Hematopoietic multipotent progenitor cell (in vitro differentiated cells): ENCODE results near the gene C1QTNF4. TPM values are rescaled to one million over a fixed set of nuclear protein-coding genes. Genes with fewer than 3 reads are reported as not detected.
A peak's percentile ranks its signal among the peaks of the same experiment; 100 is the strongest.
"Not testable (repeated sequence)": the region's sequence is repeated elsewhere in the genome, so short reads cannot be mapped to it uniquely, and the experiment has no call there.

Experiments used
- DNase-seq, 3 donors: peaks; one replicate each; pipeline ENCODE4 v3.0.0-alpha.2; 2011 to 2015; ENCODE audit warnings: low read depth in 2 of 3, low spot score in 2 of 3
- total RNA-seq: library from RNA; depleted of rRNA; stranded (reverse); fragments of >200 nt; gene quantifications from one replicate; pipeline ENCODE4 v1.2.3, GENCODE V29; 2012

Gene C1QTNF4
- 97.2 TPM for total RNA-seq

DNA sequence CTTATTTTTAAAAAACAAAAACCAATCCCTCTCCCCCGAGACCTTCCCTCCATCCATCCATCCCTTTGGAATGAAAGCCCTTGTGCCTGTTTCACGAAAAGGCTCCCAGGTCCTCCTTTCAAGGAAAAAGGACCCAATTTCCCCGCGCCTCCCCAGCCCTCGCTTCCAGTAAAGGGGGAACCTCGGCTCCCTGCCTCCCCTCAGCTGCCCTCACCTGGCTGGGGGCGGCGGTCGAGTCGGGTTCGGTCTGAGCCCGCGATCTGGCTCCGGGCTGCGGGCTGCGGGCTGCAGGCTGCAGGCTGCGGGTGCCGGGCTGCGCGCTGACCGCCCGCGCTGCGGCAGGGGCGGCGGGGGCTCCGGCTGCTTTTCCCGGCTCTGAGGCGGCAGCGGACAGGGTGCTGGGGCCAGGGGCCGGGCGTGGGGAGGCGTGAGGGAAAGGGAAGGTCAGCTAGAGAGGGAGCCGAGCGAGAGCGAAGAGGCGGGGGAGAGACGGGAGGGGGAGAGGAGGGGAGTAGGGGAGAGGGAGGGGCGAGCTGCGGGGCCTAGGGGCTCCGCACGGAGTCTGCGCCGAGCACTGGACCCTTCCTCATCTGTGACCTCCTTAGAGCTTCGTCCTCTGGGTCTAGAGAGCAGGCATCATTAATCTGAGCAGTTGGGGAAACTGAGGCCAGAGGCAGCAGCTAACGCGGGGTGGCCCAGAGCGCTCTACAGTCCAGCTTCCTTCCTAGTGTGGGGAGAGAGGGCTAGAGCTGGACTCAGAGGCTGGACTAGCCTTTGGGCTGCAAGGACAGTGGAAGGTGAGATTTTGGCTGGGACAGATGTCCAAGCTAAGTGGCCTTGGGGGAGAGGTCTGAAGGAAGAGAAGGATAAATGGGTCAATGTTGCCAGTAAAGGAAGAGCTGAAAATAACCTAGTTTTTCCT is at the start of gene C1QTNF4:
Gene C1QTNF4, minus strand, starts transcription at position 478 of the 922 bp plus-strand sequence. CDS start 3,601 bp downstream, outside the sequence.
- no peak for DNase-seq

GRCh38 chr11:47642099-47642855 is 48.1 kb upstream of the C1QTNF4 start, which contains the start of gene MTCH2:
TSS of gene MTCH2 (minus strand) at chr11:47642559. CDS start at chr11:47642465, 94 bp downstream.
- peak; percentile 95 to 98 (median 97) for DNase-seq

DNA sequence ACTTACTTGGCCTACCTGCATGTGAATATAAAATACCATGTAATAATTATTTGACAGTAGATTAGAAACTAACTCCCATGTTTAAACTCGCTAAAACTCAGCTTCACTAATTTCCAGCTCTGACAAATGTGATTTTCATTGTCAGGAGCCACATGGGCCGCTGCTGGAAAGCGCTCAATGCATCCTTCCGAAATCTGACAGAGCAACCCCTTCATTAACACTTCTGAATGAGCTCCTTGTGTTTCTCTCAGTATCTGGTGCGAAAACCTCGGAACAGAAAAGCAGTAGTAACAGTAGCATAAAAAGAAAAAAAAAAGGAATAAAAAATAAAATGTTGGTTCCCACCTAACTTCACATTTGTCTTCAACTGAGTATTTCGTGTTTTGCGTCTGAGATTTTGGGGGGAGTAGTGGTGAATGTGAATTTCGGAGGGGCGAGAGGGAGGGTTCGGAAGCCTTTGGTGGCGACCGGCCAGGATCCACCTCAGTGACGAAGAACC is 47.4 kb upstream of the C1QTNF4 start:
- DNase-seq = no peak

DNA sequence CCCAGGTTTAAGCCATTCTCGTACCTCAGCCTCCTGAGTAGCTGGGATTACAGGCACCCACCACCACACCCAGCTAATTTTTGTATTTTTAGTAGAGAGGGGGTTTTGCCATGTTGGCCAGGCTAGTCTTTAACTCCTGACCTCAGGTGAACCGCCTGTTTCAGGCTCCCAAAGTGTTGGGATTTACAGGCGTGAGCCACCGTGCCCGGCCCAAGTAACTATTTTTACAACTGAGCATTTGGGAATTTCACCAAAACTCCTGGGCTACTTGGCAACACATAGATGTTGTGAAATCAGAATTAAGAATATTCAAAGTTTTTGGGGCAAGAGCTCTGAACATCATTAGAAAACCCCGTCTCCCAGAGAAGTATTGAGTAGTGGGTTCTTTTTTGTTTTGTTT is 46.3 kb upstream of the C1QTNF4 start:
- DNase-seq = not testable (repeated sequence)

- DNase-seq = not testable (repeated sequence)
Measured at GRCh38 chr11:47636331-47636730, 42.1 kb upstream of the C1QTNF4 start.

- no peak for DNase-seq
Measured at GRCh38 chr11:47631473-47631872, 37.3 kb upstream of the C1QTNF4 start.

DNA sequence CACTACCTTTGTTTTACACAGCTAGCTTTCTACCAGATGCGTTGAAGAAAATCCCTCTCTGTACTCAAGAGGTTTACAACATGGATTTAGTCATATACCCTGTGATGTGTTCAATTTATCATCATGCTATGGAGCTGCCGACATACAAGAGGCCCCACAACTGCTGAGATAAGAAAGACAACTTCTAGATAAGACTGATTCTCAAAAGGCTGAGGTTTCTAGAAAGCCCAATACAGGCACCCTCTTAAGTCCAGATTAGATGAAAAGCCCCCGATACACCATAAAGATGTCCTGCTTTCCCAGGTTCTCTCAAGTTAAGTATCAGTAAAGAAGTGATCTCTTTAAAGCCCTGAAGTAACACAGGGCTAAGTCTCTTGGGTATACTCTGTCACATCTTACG is 33.8 kb upstream of the C1QTNF4 start:
- no peak for DNase-seq

- DNase-seq = no peak
Measured at GRCh38 chr11:47626234-47626633, 32.0 kb upstream of the C1QTNF4 start.

DNA sequence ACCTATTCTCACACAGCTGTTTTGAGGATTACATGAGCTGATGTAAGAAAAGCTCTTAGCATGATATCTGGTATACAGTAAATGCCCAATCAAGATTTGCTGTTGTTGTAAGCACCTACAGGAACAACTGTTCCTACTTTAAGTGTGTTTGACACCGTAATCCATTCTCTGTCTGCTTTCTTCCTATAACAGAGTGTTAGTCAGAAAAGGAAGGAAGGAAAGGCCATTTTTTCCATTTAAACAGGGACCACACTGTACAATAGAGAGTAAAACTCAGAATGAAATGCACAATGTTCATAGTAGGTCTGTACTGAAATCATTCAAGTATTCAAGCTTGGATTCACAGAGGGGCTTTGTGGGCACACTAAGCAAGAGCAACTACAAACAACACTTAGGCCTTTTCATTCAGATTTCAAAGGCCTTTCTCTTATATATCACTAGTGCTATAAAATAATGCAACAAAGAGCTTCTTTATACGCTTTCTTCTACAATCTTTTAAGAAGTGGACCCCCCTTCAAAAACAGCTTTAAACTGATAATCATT is 26.7 kb upstream of the C1QTNF4 start:
- no peak for DNase-seq

- peak in 2 of 3 donors; percentile 23 to 56 for DNase-seq
Measured at GRCh38 chr11:47617417-47617809, 23.2 kb upstream of the C1QTNF4 start.

DNA sequence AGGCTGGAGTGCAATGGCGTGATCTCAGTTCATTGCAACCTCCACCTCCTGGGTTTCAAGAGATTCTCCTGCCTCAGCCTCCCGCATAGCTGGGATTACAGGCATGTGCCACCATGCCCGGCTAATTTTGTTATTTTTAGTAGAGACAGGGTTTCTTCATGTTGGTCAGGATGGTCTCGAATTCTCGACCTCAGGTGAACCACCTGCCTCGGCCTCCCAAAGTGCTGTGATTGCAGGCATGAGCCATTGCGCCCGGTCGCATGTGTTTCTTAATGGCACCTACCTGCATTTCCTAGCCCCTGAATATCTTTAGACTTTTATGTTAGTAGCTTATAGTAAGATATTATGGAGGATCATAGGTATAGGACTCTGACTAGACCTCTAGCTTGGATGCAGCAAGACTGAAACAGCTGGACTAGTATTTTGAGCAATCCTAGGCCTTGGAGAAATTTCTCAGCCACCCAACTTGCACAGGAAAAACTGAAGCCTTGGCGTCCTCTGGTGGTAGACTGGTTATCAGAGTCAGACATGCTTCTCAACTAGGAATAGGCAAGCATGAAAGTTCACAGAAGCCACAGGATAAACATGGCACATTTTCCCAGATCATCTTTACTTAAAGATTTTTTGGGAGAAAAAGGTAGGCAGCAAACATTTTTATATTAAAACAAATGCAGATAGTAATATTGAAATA is 22.7 kb upstream of the C1QTNF4 start:
- peak in 2 of 3 donors; percentile 69 to 86 for DNase-seq

DNA sequence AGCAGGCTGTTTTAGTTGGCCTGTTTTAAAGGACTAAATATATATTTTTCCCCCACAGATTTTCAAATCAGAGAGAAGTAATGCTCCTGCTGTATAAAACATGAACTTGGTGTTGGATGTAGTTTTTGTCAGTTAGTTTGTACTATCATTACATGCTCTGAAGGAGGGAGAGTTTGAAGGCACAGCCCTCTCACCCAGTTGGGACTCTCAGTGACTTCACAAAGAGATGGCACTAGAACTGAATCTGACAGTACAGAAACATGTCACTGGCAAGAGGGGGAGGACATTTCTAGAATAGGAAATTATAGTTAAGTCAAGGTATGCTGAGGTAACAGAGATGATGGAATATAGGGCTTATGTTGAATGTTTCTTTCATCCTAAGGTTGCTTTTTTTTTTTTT is 21.0 kb upstream of the C1QTNF4 start:
- no peak for DNase-seq

- DNase-seq = peak in 2 of 3 donors; percentile 24 to 67
Measured at GRCh38 chr11:47611348-47611794, 17.2 kb upstream of the C1QTNF4 start.

DNA sequence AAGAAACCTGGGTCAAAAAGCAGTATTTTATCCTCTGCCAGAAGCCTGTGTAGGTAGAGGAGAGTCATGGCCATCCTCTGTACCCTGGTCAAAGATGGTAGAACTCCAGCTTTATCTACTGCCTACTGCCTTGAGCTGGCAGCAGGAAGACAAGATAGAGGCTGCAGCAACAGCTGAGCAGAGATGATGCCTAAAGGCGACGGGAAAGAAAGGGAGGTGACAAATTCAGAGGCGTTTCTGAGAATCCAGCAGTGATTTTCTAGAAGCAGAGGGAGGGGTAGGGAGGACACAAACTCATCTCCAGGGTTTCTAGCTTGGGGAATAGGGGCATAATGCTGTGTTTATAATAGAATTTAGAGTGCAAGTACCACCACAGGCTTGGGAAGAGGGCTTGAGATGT is 15.5 kb upstream of the C1QTNF4 start:
- no peak for DNase-seq

DNA sequence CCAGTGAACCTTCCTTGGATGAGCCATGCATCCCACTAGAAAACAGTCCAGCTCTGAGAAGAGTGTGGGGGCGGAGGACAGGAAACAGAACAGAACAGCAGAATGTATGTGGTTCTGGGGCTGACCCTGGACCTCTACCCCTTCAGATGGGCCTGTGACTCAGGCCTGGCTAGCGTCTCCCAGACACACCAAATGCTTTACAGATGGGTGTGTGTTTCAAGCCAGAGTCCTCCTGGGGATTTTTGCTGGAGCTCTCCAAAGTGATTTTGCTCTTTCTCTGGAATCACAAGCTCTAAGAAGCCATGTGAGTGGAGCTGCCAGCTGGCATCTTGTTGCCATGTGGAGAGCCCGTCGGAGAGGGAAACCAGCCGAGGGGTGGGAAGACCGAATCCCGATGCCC is 13.2 kb upstream of the C1QTNF4 start:
- DNase-seq = no peak

- no peak for DNase-seq
Measured at GRCh38 chr11:47606731-47607130, 12.5 kb upstream of the C1QTNF4 start.

- DNase-seq = no peak
Measured at GRCh38 chr11:47605921-47606320, 11.7 kb upstream of the C1QTNF4 start.

- DNase-seq = no peak
Measured at GRCh38 chr11:47603295-47603694, 9.1 kb upstream of the C1QTNF4 start.

DNA sequence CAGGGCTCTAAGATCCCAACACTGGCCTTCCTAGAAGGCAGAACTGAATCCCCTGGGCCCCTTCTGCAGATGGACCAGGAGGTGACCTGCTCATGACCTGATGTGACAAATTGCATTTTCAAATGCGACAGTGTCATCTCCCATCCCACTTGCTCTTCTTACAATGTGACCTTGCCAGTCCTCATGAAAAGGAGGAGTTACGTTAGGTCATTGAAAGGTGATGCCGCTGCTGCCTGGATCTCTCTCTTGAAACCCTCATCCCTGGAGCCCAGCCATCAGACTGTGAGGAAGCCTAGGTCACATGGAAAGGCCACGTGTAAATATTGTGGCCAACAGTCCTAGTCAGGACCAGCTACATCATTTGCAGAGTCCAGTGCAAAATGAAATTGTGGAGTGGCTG is 5.7 kb upstream of the C1QTNF4 start:
- DNase-seq = no peak

- no peak for DNase-seq
Measured at GRCh38 chr11:47595967-47596366, 1.8 kb upstream of the C1QTNF4 start.
